ENCODE data around the gene RRBP1.

Gene RRBP1, protein sequence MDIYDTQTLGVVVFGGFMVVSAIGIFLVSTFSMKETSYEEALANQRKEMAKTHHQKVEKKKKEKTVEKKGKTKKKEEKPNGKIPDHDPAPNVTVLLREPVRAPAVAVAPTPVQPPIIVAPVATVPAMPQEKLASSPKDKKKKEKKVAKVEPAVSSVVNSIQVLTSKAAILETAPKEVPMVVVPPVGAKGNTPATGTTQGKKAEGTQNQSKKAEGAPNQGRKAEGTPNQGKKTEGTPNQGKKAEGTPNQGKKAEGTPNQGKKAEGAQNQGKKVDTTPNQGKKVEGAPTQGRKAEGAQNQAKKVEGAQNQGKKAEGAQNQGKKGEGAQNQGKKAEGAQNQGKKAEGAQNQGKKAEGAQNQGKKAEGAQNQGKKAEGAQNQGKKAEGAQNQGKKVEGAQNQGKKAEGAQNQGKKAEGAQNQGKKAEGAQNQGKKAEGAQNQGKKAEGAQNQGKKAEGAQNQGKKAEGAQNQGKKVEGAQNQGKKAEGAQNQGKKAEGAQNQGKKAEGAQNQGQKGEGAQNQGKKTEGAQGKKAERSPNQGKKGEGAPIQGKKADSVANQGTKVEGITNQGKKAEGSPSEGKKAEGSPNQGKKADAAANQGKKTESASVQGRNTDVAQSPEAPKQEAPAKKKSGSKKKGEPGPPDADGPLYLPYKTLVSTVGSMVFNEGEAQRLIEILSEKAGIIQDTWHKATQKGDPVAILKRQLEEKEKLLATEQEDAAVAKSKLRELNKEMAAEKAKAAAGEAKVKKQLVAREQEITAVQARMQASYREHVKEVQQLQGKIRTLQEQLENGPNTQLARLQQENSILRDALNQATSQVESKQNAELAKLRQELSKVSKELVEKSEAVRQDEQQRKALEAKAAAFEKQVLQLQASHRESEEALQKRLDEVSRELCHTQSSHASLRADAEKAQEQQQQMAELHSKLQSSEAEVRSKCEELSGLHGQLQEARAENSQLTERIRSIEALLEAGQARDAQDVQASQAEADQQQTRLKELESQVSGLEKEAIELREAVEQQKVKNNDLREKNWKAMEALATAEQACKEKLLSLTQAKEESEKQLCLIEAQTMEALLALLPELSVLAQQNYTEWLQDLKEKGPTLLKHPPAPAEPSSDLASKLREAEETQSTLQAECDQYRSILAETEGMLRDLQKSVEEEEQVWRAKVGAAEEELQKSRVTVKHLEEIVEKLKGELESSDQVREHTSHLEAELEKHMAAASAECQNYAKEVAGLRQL (N-terminal part only)

DNA sequence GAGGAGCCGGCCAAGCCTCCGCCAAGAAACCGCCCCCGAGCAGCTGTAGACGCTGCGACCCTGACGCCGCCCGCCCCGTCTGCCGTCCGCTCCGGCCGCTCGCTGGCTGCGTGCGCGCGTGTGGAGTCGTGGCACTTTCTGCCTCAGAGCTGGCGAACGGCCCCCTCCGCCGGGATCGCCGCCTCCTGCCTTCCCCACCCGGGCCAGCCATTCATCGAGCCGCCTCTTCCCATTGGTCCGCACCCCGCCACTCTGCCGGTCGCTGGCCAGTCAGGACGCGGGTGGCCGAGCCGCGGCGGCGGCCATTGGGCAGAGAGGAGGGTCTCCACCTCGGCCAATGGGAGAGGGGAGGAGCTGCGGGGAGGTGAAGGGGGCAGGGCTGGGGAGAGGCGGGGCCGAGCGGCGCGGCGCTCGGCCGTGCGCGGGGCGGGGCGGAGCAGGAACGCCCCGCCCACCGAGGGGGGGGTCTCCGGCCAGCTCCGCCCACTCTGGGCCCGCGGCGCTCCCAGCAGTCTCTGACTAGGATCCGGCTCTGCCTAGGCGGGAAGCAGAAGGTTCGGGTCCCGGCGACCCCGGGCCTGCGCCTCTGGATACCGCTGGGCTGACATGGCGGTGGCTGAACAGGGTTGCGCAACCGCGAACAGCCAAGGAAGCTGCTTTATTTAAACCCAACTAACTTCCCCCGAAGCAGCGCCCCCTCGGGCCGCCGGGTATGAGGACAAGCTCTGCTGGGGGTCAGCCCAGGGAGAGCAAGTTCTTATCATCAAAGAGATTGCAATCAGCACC, at the start of gene RRBP1:
RRBP1 (minus strand) TSS at position 140 of the 786 bp plus-strand sequence. CDS start 21,735 bp downstream, outside the sequence.
- DNase-seq (ENCODE audit: low read depth, low spot score): peak; percentile 95

DNA sequence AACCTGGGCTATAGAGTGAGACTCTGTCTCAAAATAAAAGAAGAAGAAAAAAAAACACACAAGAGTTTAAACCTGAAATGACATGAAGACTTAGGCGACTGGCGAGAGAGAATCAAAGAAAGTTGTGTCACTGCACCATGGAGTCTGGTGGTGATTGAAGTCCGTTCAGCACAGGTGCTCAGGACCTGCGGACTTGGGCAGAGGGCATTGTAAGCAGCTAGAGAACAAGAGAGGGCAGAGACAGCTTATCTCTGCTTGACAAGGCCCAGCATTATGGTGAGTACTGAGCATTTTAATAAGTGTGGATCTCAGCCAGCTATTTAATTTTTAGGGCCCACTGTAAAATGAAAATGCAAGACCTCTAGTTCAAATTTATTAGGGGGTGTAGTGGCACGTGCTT, 49.2 kb upstream of the RRBP1 start:
- no peak for DNase-seq (ENCODE audit: low read depth, low spot score)

DNA sequence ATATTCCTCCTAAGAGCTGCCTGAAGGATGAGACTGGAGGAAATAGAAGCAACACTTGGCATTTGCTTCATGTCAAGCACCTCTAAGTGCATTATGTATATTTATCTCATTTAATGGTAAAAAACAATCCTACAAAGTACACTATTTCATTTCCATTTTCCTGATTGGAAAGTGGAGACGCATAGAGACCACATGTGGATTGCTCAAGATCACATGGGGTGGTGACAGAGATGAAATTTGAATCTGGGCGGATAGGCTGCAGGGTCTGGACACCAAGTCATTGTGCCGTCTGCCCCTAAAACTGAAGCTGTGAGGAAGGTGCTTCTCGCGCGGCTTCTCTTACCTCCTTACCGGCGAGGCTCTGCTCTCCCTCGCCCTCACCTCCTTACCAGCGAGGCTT, 48.0 kb upstream of the RRBP1 start:
- DNase-seq (ENCODE audit: low read depth, low spot score): no peak

DNA sequence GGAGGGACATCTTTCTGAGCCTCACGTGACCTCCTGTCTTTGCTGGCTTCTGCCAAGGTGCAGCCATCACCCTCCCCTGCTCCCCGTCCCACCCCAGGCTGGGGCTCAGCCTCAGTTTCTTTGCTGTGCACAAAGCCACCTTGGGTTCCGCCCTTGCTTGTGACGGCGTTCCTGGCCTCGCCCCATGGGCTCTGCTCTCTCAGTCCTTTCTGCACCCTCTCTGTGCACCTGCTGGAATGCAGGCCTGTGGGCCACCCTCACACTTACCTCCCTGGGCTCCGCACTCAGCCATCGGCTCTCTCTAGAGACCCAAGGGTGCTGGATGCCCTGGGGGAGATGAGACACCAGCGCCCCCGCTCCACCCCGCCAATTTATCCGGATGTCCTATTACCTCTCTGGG, 46.0 kb upstream of the RRBP1 start:
- no peak for DNase-seq (ENCODE audit: low read depth, low spot score)

DNA sequence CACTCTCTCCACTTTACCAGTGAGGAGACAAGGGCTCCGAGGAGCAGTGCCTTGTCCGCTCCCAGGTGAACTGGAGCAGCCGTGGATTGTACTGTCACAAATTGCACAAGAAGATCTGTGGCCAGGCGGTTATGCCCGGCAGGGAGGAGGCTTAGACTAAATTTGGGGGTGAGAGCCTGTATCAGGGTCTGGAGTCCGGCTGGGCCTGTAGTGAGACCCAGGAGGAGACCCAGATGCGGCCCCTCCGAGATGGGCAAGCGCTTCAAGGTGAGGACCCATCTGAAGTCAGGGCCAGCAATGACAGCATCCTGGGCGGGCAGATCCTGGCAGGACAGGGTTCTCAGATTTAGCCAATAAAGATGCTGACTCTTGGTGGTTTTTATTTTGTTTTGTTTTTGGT, 45.3 kb upstream of the RRBP1 start:
- no peak for DNase-seq (ENCODE audit: low read depth, low spot score)

DNA sequence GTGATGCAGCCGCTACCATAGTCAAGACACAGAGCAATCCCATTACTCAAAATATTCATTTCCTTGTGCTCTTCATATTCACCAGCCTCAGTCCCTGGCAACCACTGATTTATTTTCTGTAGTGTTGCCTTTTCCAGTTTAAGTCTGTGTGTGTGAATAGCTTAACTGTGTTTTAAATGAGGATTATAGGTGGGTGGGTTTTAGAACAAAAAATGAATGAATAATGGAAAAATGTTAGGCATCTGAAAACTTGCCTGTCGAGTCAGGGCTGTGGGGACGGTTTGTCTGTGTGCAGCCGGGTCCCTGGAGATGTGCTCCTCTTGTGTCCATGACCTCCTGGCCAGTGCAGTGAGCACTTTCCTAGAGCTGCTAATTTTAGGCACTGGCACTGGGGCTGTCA, 44.9 kb upstream of the RRBP1 start:
- DNase-seq (ENCODE audit: low read depth, low spot score): no peak

DNA sequence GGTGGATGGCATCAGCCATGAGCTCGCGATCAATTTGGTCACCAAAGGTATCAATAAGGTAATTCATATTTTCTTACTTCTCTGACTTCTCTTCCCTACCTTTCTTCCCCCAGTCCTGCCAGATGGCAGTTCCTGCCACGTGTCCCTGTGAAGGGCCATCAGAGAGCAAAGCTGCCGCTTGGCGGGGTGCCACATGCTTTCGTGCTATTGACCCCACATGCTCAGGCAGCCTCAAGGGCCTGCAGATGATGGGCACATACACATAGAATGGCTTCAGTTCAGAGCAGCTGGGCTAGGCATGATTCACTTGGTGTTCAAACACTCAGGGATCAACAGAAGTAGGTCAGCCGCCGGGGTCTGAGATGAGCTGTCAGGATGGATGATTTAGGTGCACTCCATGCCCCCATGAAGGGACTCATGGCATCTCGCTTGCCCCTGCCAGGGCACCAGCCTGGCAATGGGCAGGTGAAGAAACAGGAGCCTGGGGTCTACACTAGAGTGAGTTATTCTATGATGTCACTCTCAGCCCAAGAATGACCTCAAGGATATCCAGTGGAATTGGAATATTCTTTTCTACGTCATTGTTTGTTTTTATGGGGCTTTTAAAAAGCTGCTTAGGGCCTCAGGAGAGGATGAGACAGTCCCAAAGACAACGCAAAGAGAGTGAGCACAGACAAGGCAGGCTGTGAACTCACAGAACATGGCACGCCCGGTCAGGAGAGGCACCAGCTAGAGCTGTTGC, 43.2 kb upstream of the RRBP1 start:
- DNase-seq (ENCODE audit: low read depth, low spot score): no peak

DNA sequence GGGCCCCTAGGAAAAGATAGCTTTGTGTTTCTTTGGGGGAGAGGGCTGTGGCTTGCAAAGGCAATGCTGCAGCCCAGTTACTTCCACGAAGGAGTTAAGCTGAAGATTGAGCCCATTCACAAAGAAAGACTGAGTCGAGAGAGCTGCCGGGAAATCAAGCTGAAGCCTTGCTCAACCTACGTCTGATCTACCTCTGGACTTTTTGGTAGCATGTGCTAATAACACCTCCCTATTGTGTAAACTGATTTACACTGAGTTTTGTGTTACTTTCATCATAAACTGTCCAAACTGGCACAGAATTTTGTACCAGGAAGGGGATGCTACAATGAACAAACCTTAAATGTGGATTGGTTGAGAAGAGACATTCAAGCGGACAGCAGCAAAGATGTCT, 41.3 kb upstream of the RRBP1 start:
- no peak for DNase-seq (ENCODE audit: low read depth, low spot score)

DNA sequence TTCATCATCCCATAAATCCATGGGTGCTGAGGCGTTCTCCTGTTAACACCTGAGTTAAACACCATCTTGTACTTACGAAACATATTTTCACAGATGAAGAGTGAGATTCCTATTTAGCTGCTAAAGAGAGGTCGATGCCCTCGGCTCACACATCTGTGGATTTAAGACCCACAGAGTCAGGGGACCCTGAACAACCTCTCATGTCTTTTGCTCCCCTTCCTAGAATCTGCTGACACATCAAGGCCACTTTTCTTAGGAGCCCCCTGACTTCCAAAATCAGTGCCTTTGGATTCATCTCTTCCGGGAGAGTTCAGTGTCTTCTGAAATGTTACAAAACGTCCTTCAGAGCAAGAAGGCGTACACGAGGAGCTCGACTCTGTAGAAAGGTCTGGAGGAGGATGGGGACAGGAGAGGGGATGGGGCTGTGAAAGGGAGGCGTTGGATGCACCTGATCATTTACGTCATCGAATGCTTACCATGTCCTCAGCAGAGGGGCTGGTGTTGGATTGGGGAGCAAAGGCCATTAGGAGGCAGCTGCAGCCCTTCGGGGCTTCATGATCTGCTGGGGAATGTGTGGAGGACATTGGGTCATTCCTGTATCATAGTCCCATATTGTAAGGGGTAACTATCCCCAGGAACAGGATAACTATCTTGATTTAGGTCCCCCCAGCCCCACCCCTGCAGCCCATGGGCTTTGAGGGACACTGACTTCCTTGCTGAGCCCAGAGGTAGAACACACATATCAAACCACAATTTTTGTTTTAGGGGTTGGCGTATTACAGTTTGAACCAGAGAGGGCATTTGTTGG, 40.7 kb upstream of the RRBP1 start:
- DNase-seq (ENCODE audit: low read depth, low spot score): no peak

DNA sequence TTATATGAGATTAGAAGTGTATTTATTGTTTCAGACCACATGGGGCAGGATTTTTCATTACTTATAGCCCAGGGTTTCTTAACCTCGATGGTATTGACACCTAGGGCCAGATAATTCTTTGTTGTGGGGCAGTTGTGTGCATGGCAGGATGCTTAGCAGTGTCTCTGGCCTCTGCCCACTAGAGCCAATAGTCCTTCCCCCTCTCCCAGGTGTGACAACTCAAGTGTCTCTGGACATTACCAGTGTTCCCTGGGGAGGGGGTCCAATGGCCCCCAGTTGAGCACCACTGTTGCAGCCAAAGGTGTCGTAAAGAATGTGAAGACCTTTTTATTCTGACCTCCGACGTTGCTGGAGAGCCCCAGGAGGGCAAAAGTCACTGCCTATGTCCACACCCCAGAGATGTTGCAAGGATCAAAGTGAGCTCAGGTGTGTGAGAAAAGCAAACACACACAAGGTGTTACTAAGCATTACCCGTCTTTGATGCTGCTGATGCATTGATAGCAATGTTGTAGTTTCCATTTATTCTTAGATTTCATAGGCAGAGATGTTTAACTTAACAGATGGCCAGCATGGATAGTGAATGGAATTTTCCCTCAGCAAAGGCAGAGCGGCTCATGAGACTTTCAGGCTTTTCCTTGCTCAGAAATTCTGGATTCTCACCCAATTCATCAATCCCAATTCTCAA, 39.9 kb upstream of the RRBP1 start:
- DNase-seq (ENCODE audit: low read depth, low spot score): no peak

DNA sequence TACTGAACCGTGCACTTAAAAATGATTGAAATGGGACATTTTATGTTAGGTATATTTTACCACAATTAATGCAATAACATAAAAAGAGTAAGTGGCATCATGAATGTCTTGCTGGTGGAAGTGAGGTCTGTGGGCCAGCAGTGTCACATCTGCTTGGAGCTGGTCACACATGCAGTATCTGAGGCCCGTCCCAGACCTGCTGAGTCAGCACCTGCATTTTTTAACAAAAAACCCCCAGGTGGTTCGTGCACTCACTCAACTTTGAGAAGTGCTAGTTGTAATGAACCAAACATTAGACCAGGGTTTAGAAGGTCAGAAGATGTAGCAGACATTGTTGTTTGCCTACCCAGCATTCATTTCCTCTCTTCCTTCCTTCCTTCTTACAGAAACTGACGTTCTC, 38.7 kb upstream of the RRBP1 start:
- DNase-seq (ENCODE audit: low read depth, low spot score): no peak

DNA sequence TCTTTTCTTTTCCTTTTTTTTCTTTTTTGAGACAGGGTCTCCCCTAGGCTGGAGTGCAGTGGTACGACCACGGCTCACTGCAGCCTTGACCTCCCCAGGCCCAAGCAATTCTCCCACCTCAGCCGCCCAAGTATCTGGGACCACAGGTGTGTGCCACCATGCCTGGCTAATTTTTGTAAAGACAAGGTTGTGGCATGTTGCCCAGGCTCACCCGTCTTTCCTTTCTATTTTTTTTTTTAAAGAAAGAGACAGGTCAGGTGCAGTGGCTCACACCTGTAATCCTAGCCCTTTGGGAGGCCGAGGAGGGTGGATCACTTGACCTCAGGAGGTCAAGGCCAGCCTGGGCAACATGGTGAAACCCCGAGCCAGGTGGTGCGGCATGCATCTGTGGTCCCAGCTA, 34.3 kb upstream of the RRBP1 start:
- no peak for DNase-seq (ENCODE audit: low read depth, low spot score)

DNA sequence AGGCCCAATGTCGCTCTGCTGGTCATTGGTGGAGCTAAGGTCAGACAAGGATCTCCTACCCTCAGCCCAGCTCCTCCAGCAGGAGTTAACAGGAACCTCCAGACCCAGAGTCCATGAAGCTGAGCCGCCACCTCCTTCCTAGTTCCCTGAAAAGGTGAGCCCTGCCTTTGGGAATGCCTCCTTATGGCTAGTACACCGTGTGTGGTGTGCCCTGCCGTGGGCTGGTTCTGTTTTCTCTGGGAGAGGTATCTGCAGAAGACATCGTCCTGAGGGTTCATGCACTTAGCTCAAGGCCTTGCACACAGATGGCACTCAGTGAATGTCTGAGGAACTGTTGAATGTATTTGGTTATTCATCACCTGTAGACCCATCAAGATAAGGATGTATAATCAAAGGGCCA, 33.0 kb upstream of the RRBP1 start:
- DNase-seq (ENCODE audit: low read depth, low spot score): no peak

DNA sequence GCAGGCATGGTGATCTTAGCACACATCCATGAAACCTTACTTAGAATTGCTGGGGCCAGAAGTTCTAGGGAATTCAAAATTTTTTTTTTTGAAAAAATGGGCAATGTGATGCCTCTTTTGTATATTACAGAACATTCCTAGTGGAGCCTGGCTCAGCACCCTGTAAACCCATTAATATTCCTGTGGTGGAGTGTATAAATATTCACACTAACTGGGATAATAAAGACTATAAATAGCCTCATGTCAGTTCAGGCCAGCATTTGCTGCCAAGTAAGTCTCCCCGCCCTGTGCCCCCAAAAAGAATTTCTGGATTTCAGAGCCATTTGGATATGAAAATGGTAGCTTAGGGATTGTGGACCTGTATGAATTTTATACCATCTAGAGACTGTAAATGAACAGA, 32.6 kb upstream of the RRBP1 start:
- no peak for DNase-seq (ENCODE audit: low read depth, low spot score)

DNA sequence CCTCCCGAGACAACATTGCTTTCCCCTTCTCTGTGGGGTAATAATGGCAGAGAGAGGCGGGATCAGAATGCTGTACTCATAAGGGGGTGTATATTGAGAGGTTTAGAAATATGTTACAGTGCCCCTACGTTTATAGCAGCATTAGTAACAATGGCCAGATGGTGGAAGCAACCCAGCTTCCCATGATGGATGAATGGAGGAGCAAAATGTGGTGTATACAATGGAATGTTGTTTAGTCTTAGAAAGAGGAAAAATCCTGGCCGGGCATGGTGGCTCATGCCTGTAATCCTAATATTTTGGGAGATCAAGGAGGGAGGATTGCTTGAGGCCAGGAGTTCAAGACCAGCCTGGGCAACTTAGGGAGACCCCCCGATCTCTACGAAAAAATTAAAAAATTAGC, 30.7 kb upstream of the RRBP1 start:
- no peak for DNase-seq (ENCODE audit: low read depth, low spot score)

DNA sequence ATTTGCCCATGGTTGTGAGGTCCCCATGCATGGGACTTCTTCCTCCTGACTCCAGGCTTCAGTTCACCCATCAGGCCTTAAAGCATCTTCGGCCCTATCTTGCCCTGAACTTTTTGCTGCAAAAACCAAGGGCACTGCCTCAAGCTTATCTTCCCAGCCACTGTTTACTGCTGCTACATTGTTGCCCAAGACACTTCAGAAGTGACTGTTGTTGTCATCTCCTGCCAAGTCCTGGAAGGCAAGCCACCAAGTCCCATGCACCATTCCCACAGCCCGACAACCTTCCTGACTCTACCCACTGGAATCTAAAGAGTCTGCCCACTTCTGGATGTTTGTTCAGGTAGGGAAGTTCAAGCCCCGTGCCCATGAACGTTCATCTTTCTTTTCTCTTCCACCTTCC, 30.2 kb upstream of the RRBP1 start:
- no peak for DNase-seq (ENCODE audit: low read depth, low spot score)

DNA sequence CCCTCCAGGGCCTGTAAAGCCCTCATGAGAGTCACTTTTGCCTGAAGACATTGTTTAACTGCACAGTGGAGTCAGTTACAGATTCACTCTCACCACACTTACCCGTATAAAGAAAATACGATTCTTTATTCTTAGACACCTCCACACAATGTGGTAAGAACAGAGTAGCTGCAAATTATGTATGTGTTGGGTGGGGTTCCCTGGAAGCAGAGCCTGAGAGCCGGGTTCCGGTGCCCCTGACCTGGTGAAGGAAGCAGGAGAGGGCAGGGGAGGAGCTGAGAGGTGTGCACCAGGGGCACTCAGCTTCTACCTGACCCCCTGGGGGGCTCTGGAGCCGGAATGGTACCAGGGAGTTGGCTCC, 29.2 kb upstream of the RRBP1 start:
- DNase-seq (ENCODE audit: low read depth, low spot score): no peak

DNA sequence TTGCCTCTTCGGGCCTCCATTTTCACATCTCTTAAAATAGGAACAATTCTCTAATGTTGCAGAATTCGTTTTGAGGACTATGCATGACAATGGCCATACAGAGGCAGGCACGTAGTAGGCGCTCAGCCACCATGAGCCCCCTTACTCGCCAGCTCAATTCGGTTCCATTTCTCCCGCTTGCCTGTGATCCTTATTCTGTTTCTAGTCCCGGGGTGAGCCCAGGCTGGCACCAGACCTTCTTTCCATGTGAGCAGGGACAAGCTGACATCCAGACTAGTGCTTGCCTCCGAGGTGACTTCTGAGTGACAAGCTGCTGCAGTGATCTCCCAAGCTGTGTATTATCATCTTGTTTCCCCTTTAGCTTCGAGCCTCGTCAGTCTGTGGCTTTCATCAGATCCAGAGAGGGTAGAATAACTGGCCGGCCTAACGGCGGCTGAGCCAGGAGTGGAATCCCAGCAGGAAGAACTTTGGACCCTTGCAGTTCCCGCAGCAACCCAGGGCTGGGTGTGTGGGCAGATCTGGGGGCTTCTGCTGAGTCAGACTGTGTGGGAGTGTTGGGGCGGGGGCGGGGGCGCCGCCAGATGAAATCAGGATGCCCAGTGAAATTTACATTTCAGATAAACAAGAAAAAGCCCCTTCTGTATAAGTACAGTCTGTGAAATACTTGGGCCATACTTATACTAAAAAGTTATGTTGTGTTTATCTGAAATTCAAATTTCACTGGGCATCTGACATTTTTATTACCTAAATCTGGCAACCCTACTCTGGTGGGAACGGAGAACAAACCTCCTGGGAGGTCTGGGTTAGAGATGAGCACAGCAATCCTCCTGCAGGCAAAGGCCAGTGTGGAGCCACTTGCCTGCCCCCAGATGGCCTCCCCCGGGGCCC, 28.6 kb upstream of the RRBP1 start:
- peak; percentile 25 for DNase-seq (ENCODE audit: low read depth, low spot score)
